HG02852 (cell line): ENCODE results near the gene FOXO1.

ENCODE experiments used
- ATAC-seq: cut with Tn5 transposase; IDR thresholded peaks from one replicate; pipeline ENCODE4 v1.9.1; 2021; ENCODE audit warnings: mild to moderate bottlenecking, moderate library complexity; ENCODE audit not compliant: unreplicated experiment

Gene FOXO1

DNA sequence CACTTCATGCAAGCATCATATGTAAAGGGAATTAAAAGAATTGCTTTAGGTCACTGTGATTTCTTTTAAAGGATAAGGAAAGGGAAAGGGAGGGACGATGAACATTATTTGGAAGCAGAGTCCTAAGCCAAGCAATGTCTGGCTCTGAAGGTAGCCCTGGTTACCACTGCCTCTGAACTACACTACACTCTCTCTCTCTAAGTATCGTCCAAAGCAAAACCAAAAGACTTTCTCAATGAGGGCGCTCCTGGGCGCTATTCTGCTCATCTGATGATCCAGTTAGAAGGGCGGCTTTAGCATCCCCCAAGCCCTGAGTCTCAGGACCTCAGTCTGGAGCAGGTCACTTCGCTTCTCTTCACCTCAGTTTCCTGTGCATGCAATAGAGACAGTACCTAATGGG lies 26.2 kb downstream of the FOXO1 start:
- ATAC-seq = no peak

DNA sequence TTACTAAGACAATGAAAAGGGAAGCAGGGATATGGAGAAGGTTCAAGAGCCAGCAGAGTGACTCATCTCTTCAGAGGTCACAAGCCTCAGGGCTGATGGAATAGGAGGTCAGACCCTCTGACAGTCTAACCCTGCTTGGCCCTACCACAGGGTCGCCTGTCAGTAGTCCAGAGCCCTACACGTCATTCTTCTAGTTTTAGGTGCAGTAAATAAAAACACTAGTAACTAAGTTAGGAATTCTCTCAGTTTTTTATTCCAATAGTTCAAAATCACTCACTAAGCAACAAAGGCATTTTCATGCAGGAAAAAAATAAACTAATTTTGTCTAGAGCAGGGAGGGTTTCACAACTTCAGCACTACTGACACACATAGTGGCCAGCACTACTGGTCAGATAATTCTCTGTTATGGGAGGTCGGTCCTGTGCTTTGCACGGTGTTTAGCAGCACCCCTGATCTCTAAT lies 27.2 kb downstream of the FOXO1 start:
- ATAC-seq = no peak

DNA sequence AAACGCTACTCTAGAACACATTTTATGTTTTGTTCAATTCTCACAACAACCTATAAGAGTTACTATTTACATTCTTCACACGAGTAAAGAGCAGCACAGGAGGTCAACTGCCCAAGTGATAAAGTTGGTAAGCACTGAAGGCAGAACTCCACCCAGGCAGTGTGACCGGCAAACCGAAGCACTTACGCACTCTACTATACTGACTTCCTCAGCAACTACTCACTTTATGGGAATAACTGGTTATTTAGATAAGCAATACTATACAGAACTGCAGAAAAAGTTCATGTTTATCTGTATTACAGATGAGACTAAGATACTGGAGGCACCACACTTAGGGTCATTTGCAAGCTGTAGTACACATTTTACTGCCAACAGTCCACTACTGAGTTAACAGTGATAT lies 28.8 kb downstream of the FOXO1 start:
- no peak for ATAC-seq

DNA sequence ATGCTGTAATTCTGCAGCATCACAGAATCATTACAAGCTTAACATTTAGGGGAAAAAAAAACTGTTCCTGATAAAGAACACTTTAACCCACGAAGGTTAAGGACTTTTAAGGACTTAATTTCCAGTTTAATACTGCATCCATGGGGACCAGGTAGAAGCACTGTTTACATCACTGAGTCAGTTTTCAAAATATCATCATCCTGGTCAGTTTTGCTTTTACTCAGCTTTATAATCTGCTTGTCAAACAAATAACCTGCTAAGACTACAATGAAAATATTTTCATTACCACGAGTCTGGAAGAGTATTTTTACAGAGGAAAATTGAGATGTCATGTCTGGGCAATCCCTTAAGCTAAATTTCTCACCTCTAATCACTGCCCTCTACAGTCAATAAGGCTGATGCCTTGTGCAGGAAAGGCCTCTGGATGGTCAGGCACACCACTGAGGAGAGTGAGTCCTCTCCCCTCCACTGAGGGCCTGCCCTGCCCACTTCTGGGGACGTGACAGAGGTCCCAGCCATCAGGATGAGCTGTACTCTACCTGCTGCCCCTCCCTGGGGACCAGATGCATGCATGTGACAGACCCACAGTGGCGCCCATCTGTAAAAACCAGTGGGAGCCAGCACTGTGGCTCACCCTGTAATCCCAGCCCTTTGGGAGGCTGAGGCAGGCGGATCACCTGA lies 31.0 kb downstream of the FOXO1 start:
- ATAC-seq = no peak

DNA sequence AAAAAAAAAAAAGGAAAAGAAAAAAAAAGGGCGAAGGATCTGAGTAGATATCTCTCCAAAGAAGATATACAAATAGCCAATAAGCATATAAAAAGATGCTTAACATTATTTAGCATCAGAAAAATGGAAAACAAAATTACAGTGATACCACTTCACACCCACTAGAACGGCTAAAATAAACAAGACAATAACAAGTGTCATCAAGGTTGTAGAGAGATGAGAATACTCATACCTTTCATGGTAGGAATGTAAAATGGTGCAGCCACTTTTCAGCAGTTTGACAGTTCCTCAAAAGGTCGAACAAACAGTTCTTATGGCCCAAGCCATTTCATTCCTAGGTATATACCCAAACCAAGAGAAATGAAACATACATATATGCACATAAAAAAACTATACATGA lies 33.5 kb downstream of the FOXO1 start:
- no peak for ATAC-seq

DNA sequence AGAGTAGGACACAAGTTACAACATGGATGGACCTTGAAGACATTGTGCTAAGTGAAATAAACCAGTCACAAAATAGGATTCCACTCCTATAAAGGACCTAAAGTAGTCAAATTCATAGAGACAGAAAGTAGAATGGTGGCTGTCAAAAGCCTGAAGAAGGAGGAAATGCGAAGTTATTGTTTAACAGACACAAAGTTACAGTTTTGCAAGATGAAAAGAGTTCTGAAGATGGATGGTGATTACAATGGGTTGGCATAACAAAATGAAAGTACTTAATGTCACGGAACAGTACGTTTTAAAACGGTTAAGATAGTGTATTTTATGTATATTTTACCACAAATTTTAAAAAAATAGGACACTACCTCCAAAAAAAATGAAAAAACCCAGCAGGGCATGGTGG lies 34.8 kb downstream of the FOXO1 start:
- no peak for ATAC-seq

DNA sequence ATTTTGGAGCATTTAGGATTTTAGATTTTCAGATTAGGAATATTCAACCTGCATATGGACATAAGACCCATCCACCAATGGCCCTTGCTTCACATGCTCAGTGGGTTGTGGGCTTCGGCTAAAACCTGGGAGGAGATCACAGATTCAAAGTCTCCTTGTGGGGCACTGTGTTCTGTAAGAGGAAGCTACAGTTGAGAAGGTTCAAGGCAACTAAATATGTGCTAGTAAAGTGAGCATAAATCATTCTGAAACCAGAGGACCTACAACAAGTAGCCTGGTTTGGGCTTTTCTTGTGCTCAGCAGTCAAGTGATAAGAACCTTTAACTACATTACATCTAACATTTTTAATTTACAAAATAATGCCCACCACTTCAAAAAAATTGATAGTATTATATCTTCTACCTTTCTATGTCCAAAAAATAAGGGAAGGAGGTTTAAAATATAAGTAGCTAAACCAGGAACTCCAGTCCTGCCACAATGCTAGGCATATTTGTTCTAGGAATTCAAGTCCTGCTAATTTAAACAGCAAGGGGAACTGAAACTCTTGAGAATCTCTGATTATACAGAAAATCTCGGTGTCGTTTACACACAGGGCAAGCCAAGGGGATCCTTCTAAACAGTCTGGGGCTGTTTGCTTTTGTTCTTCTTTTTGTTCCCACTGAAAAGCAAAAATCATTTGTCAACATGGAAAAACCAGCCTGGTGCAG lies 36.6 kb downstream of the FOXO1 start:
- peak; percentile 92 for ATAC-seq

DNA sequence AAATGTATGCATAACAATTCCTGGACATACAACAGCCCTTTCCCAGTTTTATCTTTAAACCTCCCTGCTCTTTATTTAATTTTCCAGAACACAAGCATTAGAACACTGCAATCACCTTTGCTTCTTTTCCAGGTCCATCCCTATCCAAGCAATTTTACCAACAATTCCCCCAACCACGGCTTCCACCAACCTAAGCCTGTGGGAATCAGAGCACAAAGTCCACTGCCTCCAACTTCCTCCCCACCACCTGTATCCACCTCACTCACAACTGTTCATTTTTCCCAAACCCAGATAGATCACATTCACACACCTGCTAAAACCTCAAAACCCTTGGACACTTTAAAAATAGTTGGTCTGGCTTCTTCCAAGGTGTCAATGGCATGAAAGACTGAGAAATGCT lies 39.5 kb downstream of the FOXO1 start:
- no peak for ATAC-seq

DNA sequence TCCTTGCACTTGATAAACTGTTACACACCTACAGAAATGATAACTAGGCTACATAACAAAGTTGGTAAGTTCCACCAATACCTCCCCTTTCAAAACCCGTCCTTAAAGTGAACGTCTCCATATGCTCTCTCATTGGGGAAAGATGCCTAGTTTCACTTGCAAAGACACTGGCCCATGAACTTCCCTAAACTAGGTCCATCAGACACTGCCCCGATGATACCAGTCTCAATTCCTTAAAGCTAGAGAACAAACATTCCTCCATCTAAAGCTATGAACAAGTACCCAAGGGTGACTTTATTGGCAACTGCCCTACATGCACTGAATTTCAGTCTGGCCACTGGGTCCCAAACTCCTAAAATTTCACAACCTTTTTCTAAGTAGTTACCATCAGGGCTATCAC lies 39.9 kb downstream of the FOXO1 start:
- ATAC-seq = no peak

DNA sequence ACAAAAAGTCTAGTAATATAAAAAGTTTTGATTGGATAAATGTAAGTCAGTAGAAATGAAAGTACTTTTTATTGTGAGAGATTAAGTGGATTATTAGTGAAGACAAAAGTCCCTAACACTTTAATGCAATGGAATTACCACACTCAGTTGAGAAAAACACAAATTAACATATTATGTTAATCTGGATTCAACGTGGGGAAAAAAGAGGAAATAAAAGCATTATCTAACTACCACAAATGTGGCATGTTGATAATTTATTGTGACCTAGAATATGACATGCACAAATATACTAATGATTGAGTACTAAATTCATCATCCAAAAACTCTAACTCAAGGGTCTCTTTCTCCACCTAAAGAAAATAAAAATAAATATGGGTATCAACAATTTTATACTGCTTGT lies 41.5 kb downstream of the FOXO1 start:
- ATAC-seq = no peak

DNA sequence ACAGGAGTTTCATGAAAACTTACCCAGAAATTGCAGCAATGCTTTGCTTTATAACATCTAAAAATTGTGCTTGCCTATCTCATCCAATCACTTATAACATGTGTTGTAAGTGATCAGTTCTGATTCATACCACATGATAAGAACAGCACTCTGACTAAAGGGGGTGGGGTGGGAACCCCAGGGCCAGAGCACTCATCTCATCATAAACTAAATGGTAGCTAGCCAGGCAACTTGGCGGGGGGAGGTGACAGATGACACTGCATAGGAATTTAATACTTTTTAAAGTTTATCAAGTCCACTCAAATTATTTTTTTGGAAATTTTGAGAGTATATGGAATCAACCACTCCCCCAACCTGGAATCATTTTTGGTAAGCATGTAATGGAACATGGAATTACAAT lies 42.1 kb downstream of the FOXO1 start:
- ATAC-seq = no peak

DNA sequence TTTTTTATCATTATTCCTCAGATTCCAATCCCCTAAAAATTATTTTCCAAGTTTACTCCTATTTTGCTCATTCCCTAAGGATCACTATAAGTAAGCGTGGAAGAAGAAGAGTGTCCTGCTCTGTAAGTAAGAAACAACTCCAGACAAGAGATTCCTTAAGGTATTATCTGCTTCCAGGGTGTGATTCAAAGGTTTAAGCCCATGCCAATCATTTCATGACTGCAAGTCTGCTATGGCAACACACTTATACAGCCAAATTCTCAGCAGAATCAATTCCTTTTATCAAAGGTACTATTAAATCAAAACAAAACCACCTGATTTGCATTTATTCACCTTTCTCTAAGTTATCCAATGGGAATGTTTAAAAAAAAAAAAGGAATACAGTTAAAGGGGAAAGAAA lies 43.7 kb downstream of the FOXO1 start:
- ATAC-seq = no peak

DNA sequence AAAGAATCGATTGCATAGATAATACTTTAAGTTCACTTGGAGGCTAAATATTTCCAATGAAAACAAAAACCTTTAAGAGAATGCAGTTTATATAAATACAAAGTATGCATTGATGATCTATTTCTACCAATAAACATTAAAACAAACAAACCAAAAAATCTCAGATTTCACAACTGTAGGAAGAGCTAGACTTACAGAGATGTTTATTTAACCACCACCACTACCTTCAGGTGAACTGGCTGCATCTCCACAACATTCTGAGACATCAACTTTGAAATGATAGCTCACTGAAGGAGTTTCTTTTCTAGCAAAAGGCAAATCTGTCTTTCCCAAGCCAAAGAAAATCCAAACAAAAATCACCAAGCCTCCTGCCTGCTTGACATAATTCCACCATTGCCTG lies 44.2 kb downstream of the FOXO1 start:
- no peak for ATAC-seq

DNA sequence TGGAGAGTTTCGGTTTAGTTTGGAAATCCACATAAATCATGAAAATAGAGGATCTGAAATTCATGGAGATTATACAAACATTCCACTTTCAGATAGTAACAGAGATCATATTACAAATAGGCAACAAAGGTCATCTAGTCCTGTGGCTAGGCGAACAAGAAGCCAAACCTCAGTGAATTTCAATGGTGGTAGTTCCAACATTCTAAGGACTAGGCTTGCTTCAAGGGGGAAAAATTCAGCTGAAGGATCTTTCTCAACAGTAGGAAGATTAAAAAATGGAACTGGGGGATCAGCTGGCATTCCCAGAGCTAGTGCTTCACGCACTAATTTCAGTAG lies 47.0 kb downstream of the FOXO1 start:
- no peak for ATAC-seq

DNA sequence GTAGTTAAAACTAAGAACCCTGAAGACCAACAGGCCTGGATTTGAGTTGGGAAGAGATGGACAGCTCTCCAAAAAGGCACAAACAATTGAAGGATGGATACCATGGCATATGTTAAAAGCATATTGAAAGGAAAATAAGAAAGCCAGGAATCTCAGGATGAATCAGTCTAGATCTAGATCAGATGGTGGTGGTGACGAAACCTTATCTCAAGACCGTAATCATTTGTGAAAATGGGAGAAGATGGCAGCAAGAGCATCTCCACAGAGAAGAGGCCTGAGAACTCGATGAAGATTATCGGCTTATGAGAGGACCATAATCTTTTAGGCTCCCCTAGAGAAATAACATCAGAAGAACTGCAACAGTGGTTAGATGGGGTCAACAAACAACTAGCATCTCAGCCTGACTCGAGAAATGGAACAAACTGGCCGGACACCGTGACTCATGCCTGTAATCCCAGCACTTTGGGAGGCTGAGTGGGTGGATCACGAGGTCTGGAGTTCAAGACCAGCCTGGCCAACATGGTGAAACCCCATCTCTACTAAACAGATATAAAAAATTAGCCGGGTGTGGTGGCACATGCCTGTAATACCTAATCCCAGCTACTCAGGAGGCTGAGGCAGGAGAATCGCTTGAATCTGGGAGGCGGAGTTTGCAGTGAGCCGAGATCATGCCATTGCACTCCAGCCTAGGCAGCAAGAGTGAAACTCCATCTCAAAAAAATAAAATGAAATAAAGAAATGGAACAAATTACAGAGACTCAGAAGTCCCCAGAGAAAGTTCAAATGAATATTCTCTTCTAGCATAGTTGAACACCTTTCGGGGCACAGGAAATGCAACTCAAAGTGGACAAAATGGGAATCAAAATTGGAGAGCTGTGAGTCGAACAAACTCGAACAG lies 47.6 kb downstream of the FOXO1 start:
- ATAC-seq = no peak

DNA sequence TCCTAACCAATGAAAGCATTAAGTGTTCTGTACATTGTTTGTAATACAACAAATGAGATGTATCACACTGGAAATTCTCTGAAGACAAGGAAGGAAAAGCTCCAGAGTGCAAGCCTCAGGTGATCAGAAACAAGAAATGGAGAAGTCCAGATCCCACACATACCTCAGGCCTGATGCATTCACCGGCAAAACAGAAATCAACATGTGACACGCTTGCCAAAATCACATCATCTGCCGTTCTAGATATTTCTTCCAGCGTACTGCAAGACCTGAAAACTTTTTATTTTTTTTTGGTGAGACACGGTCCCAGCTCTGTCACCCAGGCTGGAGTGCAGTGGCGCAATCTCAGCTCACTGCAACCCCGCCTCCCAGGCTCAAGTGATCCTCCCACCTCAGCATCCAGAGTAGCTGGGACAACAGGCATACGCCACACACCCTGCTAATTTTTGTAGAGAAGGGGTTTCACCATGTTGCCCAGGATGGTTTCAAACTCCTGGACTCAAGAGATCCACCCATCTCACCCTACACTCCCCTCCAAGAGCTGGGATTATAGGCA lies 48.6 kb downstream of the FOXO1 start:
- ATAC-seq = no peak

DNA sequence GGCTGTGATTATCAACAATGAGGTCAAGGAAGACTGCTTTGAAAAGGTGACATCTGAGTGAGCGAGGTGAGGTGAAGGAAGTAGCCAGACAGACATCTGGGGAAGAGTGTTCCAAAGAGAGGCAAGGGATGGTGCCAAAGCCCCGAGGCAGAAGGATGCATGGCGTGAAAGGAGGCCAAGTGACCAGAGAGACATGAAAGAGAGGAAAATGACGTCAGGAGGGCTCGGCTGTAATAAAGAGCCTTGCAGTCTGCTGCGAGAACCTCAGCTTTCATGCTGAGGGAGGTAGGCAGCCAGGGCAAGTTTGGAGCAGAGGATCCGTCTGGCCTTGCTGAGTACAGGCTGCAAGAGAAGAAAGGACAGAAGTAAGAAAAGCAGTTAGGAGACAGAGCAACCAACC lies 50.8 kb downstream of the FOXO1 start:
- no peak for ATAC-seq

DNA sequence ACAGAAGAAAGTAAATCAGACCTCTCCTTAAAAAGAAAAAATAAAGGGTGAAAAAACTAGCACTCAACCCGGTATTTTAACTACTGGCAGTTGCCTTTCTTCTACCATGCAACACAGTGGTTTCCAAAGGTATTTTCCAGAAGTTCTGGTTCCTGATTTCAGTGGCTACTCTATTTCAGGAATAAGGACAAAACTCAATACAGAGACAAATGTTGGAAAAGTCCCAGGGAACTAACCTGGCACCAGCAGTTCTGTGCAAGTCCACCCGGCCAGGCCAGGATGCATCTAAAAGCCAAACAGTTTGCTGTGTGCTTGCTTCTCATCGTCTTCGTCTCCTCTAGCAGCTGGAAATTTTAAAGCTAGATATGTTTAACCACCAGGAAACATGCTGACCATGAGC lies 52.5 kb downstream of the FOXO1 start:
- no peak for ATAC-seq

DNA sequence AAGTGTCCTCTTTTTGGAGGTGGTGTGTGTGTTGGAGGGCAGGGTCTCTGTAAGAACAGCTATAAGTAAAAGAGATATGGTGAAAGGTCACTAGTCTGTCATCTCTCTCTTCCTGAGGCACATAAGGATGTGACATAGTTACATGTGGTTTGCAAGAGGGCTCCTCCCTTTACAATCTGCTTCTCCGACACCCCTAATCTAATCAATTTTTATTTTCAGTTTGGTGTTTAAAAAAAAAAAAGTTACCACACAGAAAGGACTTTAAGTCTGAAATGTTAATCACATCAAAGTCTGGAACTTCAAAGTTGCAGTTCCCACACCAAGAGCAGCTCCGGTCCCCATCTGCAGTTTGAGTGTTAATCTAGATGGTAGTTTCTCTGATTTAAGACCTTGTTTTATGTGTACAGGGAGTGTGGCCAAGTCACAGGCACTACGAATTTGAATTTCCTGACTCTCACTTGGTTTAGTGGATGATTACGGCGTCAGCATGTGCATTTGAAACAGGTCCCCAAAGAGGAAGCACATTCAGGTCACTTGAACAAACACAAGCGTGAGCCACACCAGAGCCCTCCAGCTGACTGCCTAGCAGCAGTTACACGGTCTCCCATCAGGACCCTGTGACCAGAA lies 53.1 kb downstream of the FOXO1 start:
- ATAC-seq = peak; percentile 84

DNA sequence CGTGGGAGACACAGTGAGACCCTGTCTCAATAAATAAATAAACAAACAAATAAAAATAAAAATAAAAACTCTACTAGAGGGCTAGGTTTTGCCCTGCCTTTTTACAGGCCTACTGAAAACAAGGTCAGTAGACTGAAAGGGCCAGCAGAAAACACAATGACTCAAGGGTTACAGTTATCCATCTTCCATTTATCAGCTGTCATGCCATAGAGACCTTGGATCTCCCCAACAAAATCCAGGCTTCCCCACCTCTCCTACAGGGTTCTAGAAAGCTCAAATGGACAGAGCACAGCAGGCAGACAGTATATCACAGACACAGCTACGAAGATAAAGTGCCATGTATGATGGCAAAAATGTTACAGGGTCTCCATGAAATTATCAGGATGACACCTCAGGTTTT lies 54.4 kb downstream of the FOXO1 start:
- ATAC-seq = no peak

DNA sequence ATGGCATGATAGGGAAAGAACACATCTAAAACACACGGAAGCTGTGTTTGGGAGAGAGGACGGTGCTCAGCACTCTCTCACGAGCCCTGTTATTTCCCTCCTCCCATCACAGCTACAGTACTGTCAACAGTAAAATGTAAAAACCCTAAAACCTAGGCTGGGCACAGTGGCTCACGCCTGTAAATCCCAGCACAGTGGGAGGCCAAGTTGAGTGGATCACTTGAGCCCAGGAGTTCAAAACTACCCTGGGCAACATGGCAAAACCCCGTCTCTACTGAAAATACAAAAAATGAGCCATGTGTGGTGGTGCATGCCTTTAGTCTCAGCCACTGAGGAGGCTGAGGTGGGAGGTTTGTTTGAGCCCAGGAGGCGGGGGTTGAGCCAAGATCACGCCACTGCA lies 54.8 kb downstream of the FOXO1 start:
- no peak for ATAC-seq
